Fibroblast of lung (primary cell): ENCODE data around the gene ANKH.

Experiments used
- CTCF ChIP-seq, 2 donors: IDR thresholded peaks in 1 of 2; conservative IDR thresholded peaks in 1 of 2; 1 replicate in 1 of 2; 2 replicates in 1 of 2; pipeline ENCODE4 v1.5.1; 2011 to 2012; ENCODE audit warnings: low read length in 2 of 2, control low read depth in 1 of 2, inconsistent platforms in 1 of 2, low read depth in 1 of 2, mild to moderate bottlenecking in 1 of 2
- EZH2 ChIP-seq: IDR thresholded peaks from 2 replicates; pipeline ENCODE4 v1.5.1; 2012; ENCODE audit warnings: low read length, control low read depth, mild to moderate bottlenecking; ENCODE audit errors: missing control alignments

DNA sequence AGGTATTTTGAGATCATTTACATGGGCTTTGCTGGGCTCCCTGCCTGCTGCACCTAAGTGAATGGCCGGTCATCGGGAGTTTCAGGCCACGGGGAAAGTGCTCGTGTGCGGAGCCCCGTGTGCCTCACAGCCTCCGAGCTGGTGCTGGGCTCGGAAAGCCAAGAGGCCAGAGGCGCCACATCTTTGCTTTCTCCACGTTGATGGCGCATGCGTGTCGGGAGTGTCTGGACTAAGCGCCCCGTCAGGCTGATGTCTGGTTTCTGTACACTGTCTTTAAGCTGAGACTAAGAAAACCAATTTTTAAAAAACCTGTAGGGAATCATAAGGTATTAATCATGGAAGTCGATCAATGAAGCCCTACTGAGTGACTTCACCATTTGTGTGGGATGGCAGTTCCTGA lies 137.9 kb downstream of the ANKH start:
- TF ChIP-seq CTCF (conservative IDR thresholded peaks at IDR 0.05 in 1 of 2, IDR thresholded peaks at IDR 0.05 in 1 of 2; ENCODE audit: low read depth in 1 of 2, low read length in 2 of 2) (no peak), EZH2 (no peak)
